Thyroid gland (tissue), 4 donors: ENCODE measurements around the gene SIK3. TPM values are rescaled to one million over a fixed set of nuclear protein-coding genes. Genes with fewer than 3 reads are reported as not detected.
A peak's percentile ranks its signal among the peaks of the same experiment; 100 is the strongest.

Experiments
- DNase-seq, 2 donors: peaks; one replicate each; pipeline ENCODE4 v3.0.0-alpha.2; 2019
- H3K27ac ChIP-seq, 3 donors: fragments of 200-600 bp; sonication (generic); 1 replicate in 2 of 3; 2 replicates in 1 of 3; pipeline ENCODE4 v1.5.1; 2016 to 2019; ENCODE audit warnings: mild to moderate bottlenecking in 1 of 3, moderate library complexity in 1 of 3
- H3K27me3 ChIP-seq: fragments of 200-600 bp; sonication (generic); one replicate; pipeline ENCODE4 v1.5.1; 2019
- H3K36me3 ChIP-seq, 2 donors: fragments of 200-600 bp; sonication (generic); one replicate each; pipeline ENCODE4 v1.5.1; 2016 to 2019
- H3K4me1 ChIP-seq, 2 donors: fragments of 200-600 bp; sonication (generic); one replicate each; pipeline ENCODE4 v1.5.1; 2017 to 2019
- H3K4me3 ChIP-seq, 3 donors: fragments of 200-600 bp; sonication (generic); replicated peaks in 1 of 3; 1 replicate in 2 of 3; 2 replicates in 1 of 3; pipeline ENCODE4 v1.5.1; 2016; ENCODE audit warnings: mild to moderate bottlenecking in 1 of 3
- H3K9me3 ChIP-seq: fragments of 200-600 bp; sonication (generic); one replicate; pipeline ENCODE4 v1.5.1; 2017
- CTCF ChIP-seq, 6 experiments: fragments of 200-600 bp in 3 of 6; fragments of 450-650 bp in 3 of 6; sonication (generic) in 3 of 6; IDR thresholded peaks; one replicate each; pipeline ENCODE4 v1.5.1; 2016 to 2019; ENCODE audit warnings: antibody characterized with exemption in 6 of 6, mild to moderate bottlenecking in 2 of 6, inconsistent platforms in 1 of 6, moderate library complexity in 1 of 6
- POLR2A ChIP-seq, 2 donors: fragments of 450-650 bp; IDR thresholded peaks; one replicate each; pipeline ENCODE4 v1.6.1; 2017; ENCODE audit warnings: antibody characterized with exemption in 2 of 2, mild to moderate bottlenecking in 2 of 2, moderate library complexity in 1 of 2
- WGBS, 2 donors: methylation state at CpG; one replicate each; pipeline ENCODE4 v1.1.5; 2017; 5-methylcytosine and 5-hydroxymethylcytosine counted together
- intact Hi-C: fragments of 100-400 bp; cut with DNase I; formaldehyde crosslinking; loops from one replicate; pipeline ENCODE4 v1.15.1; 2023
- total RNA-seq, 4 donors: library from RNA; depleted of rRNA; stranded (reverse); fragments of >200 nt; gene quantifications; one replicate each; pipeline ENCODE4 v1.2.3, GENCODE V29; 2016

Gene SIK3
- total RNA-seq, 4 donors from 2014 or later = 46.0 to 86.3 (median 71.9) TPM

GRCh38 chr11:117045956-117046355 lies 52.3 kb downstream of the SIK3 start:
- WGBS, 2 donors = 78 to 84% methylated on average over 1 of the region's 1 CpG
- H3K27me3 ChIP-seq = no peaks in the 10 kb centered on the region
- intact Hi-C loops = no loop called here
- DNase-seq = no peak
- H3K36me3 ChIP-seq = no peaks in the 10 kb centered on the region
- no peaks in the 10 kb centered on the region for H3K9me3 ChIP-seq
- no peak overlapping the region for H3K4me3 ChIP-seq
- TF ChIP-seq POLR2A (IDR thresholded peaks at IDR 0.05) (no peak), CTCF (IDR thresholded peaks at IDR 0.05) (no peak)
- H3K4me1 ChIP-seq = peaks cover 28 to 34% of the 10 kb centered on the region in 2 donors
- no peak overlapping the region for H3K27ac ChIP-seq

GRCh38 chr11:117045196-117045595 lies 53.0 kb downstream of the SIK3 start:
- 47 to 54% methylated on average over 5 of the region's 5 CpGs for WGBS, 2 donors
- Histone ChIP-seq H3K4me3 (no peak overlapping the region), H3K27me3 (no peaks in the 10 kb centered on the region), H3K27ac (peak overlapping the region; percentile 23 to 62 (median 26)), H3K9me3 (no peaks in the 10 kb centered on the region), H3K4me1 (peaks cover 29 to 38% of the 10 kb centered on the region in 2 donors), H3K36me3 (no peaks in the 10 kb centered on the region)
- intact Hi-C loops = no loop called here
- TF ChIP-seq CTCF (IDR thresholded peaks at IDR 0.05) = no peak
- no peak for TF ChIP-seq POLR2A (IDR thresholded peaks at IDR 0.05)
- no peak for DNase-seq

- H3K27ac ChIP-seq = peak overlapping the region; percentile 23 to 62 (median 26)
- H3K4me3 ChIP-seq = no peak overlapping the region
- TF ChIP-seq CTCF (IDR thresholded peaks at IDR 0.05) = no peak
- TF ChIP-seq POLR2A (IDR thresholded peaks at IDR 0.05) = no peak
- no peak for DNase-seq
- no peaks in the 10 kb centered on the region for H3K36me3 ChIP-seq
- H3K9me3 ChIP-seq = no peaks in the 10 kb centered on the region
- H3K27me3 ChIP-seq = no peaks in the 10 kb centered on the region
- intact Hi-C loops = no loop called here
- H3K4me1 ChIP-seq = peaks cover 36 to 42% of the 10 kb centered on the region in 2 donors
- 72 to 74% methylated on average over 7 of the region's 7 CpGs for WGBS, 2 donors
These were observed 53.8 kb downstream of the SIK3 start for GRCh38 chr11:117044287-117045035.

- Histone ChIP-seq H3K27ac (no peak overlapping the region), H3K4me1 (peaks cover 44 to 52% of the 10 kb centered on the region in 2 donors), H3K36me3 (no peaks in the 10 kb centered on the region), H3K9me3 (no peaks in the 10 kb centered on the region), H3K4me3 (no peak overlapping the region), H3K27me3 (no peaks in the 10 kb centered on the region)
- WGBS, 2 donors = 93 to 94% methylated on average over 3 of the region's 3 CpGs
- intact Hi-C loops = no loop called here
- TF ChIP-seq CTCF (IDR thresholded peaks at IDR 0.05) (no peak), POLR2A (IDR thresholded peaks at IDR 0.05) (no peak)
- DNase-seq = no peak
These were observed 55.5 kb downstream of the SIK3 start for GRCh38 chr11:117042689-117043088.

GRCh38 chr11:117039900-117040299 lies 58.3 kb downstream of the SIK3 start:
- no peak for DNase-seq
- no peaks in the 10 kb centered on the region for H3K27me3 ChIP-seq
- 97% methylated on average over 1 of the region's 1 CpG for WGBS, 2 donors
- peaks cover 39 to 55% of the 10 kb centered on the region in 2 donors for H3K4me1 ChIP-seq
- TF ChIP-seq CTCF (IDR thresholded peaks at IDR 0.05) = no peak
- no peak for TF ChIP-seq POLR2A (IDR thresholded peaks at IDR 0.05)
- H3K9me3 ChIP-seq = no peaks in the 10 kb centered on the region
- intact Hi-C loops = no loop called here
- H3K36me3 ChIP-seq = no peaks in the 10 kb centered on the region
- H3K27ac ChIP-seq = peak overlapping the region in 1 of 3 donors; percentile 12
- no peak overlapping the region for H3K4me3 ChIP-seq
